K562 (cell line): ENCODE data around the gene ANKRD24. TPM values are rescaled to one million over a fixed set of nuclear protein-coding genes. Genes with fewer than 3 reads are reported as not detected.
A peak's percentile ranks its signal among the peaks of the same experiment; 100 is the strongest.

Source experiments
- HNRNPUL1 ChIP-seq: fragments of 200-400 bp; formaldehyde crosslinking; IDR thresholded peaks from 2 replicates; pipeline ENCODE4 v1.6.1; 2017; ENCODE audit warnings: low read length
- MGA ChIP-seq: fragments of 450-650 bp; IDR thresholded peaks from 2 replicates; pipeline ENCODE4 v1.6.1; 2016; ENCODE audit warnings: mild to moderate bottlenecking, moderate library complexity
- PHF20 ChIP-seq: fragments of 450-650 bp; IDR thresholded peaks from 2 replicates; pipeline ENCODE4 v1.6.1; 2018; ENCODE audit not compliant: partially characterized antibody
- RBM39 ChIP-seq: fragments of 200-400 bp; formaldehyde crosslinking; optimal IDR thresholded peaks from 2 replicates; pipeline ENCODE3; 2018; ENCODE audit warnings: low read depth, low read length
- SIN3A ChIP-seq, 2 experiments: fragments of 150-350 bp in 1 of 2; IDR thresholded peaks; 2 replicates each; pipeline ENCODE4 v1.6.1; 2011 to 2016; ENCODE audit warnings: borderline replicate concordance in 2 of 2, low read depth in 2 of 2, low read length in 2 of 2, mild to moderate bottlenecking in 2 of 2, moderate library complexity in 2 of 2; ENCODE audit not compliant: control insufficient read depth in 1 of 2
- SLC30A9 ChIP-seq: fragments of 250-450 bp; sonication (Bioruptor Pico); IDR thresholded peaks from 2 replicates; pipeline ENCODE4 v1.8.0; 2022; ENCODE audit warnings: mild to moderate bottlenecking, moderate library complexity
- THRAP3 ChIP-seq: fragments of 450-650 bp; IDR thresholded peaks from 2 replicates; pipeline ENCODE4 v1.6.1; 2016; ENCODE audit warnings: mild to moderate bottlenecking, inconsistent platforms, borderline replicate concordance
- ZBTB49 ChIP-seq: sonication (generic); formaldehyde crosslinking; IDR thresholded peaks from 2 replicates; pipeline ENCODE4 v1.8.0; 2022; ENCODE audit warnings: missing genetic modification reagents, mild to moderate bottlenecking, borderline replicate concordance
- ZBTB5 ChIP-seq: fragments of 450-650 bp; IDR thresholded peaks from 2 replicates; pipeline ENCODE4 v1.6.1; 2017; ENCODE audit warnings: antibody characterized with exemption
- ZBTB7A ChIP-seq: IDR thresholded peaks from 2 replicates; pipeline ENCODE4 v1.6.1; 2011; ENCODE audit warnings: low read depth, mild to moderate bottlenecking, low read length, moderate library complexity, borderline replicate concordance; ENCODE audit not compliant: control insufficient read depth
- ZNF41 ChIP-seq: fragments of 250-450 bp; sonication (Bioruptor Pico); conservative IDR thresholded peaks from 2 replicates; pipeline ENCODE4 v1.4.0; 2020; ENCODE audit warnings: mild to moderate bottlenecking
- polyA plus RNA-seq, 8 experiments: library from polyadenylated mRNA; depleted of rRNA in 4 of 8; stranded (reverse) in 5 of 8; unstranded in 3 of 8; fragments of >200 nt; fragmentation: Nextera tagmentation in 2 of 8; fragmentation: Illumina TruSeq in 1 of 8; extraction: Ambion mirVana in 2 of 8; extraction: Trizol in 1 of 8; gene quantifications; 2 replicates each; pipeline versions ENCODE4 v1.2.1 to v1.2.3, GENCODE V29; 2011 to 2014; ENCODE audit warnings: inconsistent platforms in 1 of 8, missing spikeins in 1 of 8
- total RNA-seq, 7 experiments: library from RNA; depleted of rRNA in 6 of 7; stranded (reverse); fragments of >200 nt in 6 of 7; fragmentation: Illumina TruSeq in 2 of 7; extraction: Trizol in 2 of 7; gene quantifications; 2 replicates each; pipeline versions ENCODE4 v1.2.1 to v1.2.3, GENCODE V29; 2011 to 2021; ENCODE audit warnings: low replicate concordance in 1 of 7

Gene ANKRD24
- total and polyA plus RNA-seq, 9 of the 15 experiments (the other 6 are each of a cell fraction or from before 2014, with no cell fraction given), result 0.07 to 0.12 (median 0.09) TPM; not detected in 5

GRCh38 chr19:4233282-4233853 lies 50.9 kb downstream of the ANKRD24 start (continued):
- TF ChIP-seq MGA, result no peak
- peak; percentile 89 for TF ChIP-seq PHF20
- no peak for TF ChIP-seq ZBTB49 (CRISPR knock-in tag)
- TF ChIP-seq SIN3A (IDR thresholded peaks at IDR 0.05; ENCODE audit: borderline replicate concordance in 2 of 2, control insufficient read depth in 1 of 2, low read depth in 2 of 2, low read length in 2 of 2), result no peak
- no peak for TF ChIP-seq HNRNPUL1
- TF ChIP-seq ZBTB5, result no peak
- no peak for TF ChIP-seq RBM39
- no peak for TF ChIP-seq SLC30A9 (CRISPR knock-in tag)
- TF ChIP-seq ZBTB7A, result peak; percentile 56; the same call in 1 of the 2 replicates
- no peak for TF ChIP-seq ZNF41 (CRISPR knock-in tag)
- TF ChIP-seq THRAP3, result no peak
